MM.1S (cell line): ENCODE results near the gene SEC14L2.

Experiments
- DNase-seq: peaks from one replicate; pipeline ENCODE4 v3.0.0-alpha.2; 2015
- H2AFZ ChIP-seq: fragments of 300-600 bp; sonication (generic); 2 replicates; pipeline ENCODE4 v1.6.0; 2016; ENCODE audit warnings: antibody characterized with exemption, low read length
- H3F3A ChIP-seq: fragments of 300-600 bp; sonication (generic); 2 replicates; pipeline ENCODE4 v1.6.1; 2016; ENCODE audit warnings: mild to moderate bottlenecking, antibody characterized with exemption, low read length, moderate library complexity, mixed read lengths; ENCODE audit not compliant: insufficient read depth
- H3K27ac ChIP-seq: fragments of 300-600 bp; sonication (generic); 2 replicates; pipeline ENCODE4 v1.5.1; 2016; ENCODE audit warnings: mild to moderate bottlenecking, low read length
- H3K27me3 ChIP-seq: fragments of 300-600 bp; sonication (generic); replicated peaks from 2 replicates; pipeline ENCODE4 v1.6.0; 2016; ENCODE audit warnings: low read length; ENCODE audit not compliant: insufficient read depth
- H3K36me3 ChIP-seq: fragments of 300-600 bp; sonication (generic); replicated peaks from 2 replicates; pipeline ENCODE4 v1.6.1; 2016; ENCODE audit warnings: mild to moderate bottlenecking, low read length, mixed read lengths; ENCODE audit not compliant: insufficient read depth
- H3K4me1 ChIP-seq: fragments of 300-600 bp; sonication (generic); 2 replicates; pipeline ENCODE4 v1.6.1; 2016; ENCODE audit warnings: low read length, mixed read lengths
- H3K4me2 ChIP-seq: fragments of 300-600 bp; sonication (generic); 2 replicates; pipeline ENCODE4 v1.6.0; 2016; ENCODE audit warnings: low read depth, low read length
- H3K4me3 ChIP-seq: fragments of 300-600 bp; sonication (generic); 2 replicates; pipeline ENCODE4 v1.5.1; 2016; ENCODE audit warnings: low read length, mixed read lengths
- H3K79me2 ChIP-seq: fragments of 300-600 bp; sonication (generic); 2 replicates; pipeline ENCODE4 v1.6.1; 2016; ENCODE audit warnings: mixed run types, low read length, mixed read lengths
- H3K9ac ChIP-seq: fragments of 300-600 bp; sonication (generic); 2 replicates; pipeline ENCODE4 v1.6.1; 2016; ENCODE audit warnings: low read length, mixed read lengths
- H3K9me2 ChIP-seq: fragments of 300-600 bp; sonication (generic); replicated peaks from 2 replicates; pipeline ENCODE4 v1.6.1; 2016; ENCODE audit warnings: mild to moderate bottlenecking, low read length, mixed read lengths; ENCODE audit not compliant: insufficient read depth
- H3K9me3 ChIP-seq: fragments of 300-600 bp; sonication (generic); replicated peaks from 2 replicates; pipeline ENCODE4 v1.6.1; 2016; ENCODE audit warnings: mild to moderate bottlenecking, low read length, mixed read lengths; ENCODE audit not compliant: insufficient read depth
- H4K20me1 ChIP-seq: fragments of 300-600 bp; sonication (generic); 2 replicates; pipeline ENCODE4 v1.6.1; 2016; ENCODE audit warnings: mild to moderate bottlenecking, low read length, moderate library complexity, mixed read lengths; ENCODE audit not compliant: insufficient read depth
- CTCF ChIP-seq: fragments of 300-600 bp; sonication (generic); IDR thresholded peaks from 2 replicates; pipeline ENCODE4 v1.5.1; 2016; ENCODE audit warnings: antibody characterized with exemption, low read length, mixed read lengths
- EZH2 ChIP-seq: fragments of 300-600 bp; sonication (generic); optimal IDR thresholded peaks from 2 replicates; pipeline ENCODE3; 2017; ENCODE audit warnings: low read depth, mild to moderate bottlenecking, antibody characterized with exemption, low read length, mixed read lengths
- EZH2phosphoT487 ChIP-seq: fragments of 300-600 bp; sonication (generic); IDR thresholded peaks from 2 replicates; pipeline ENCODE4 v1.6.1; 2018; ENCODE audit warnings: antibody characterized with exemption, low read length

The SEC14L2 gene

GRCh38 chr22:30436196-30436595, 39.4 kb downstream of the SEC14L2 start:
- H3K36me3 ChIP-seq = no peaks in the 10 kb centered on the region
- no peak for DNase-seq
- no peaks in the 10 kb centered on the region for H3F3A ChIP-seq
- H3K4me3 ChIP-seq = no peak overlapping the region
- peaks cover 44% of the 10 kb centered on the region for H3K27me3 ChIP-seq
- no peak overlapping the region for H3K9ac ChIP-seq
- H2AFZ ChIP-seq = peak overlapping the region; percentile 36; the same call in 1 of the 2 replicates
- no peak overlapping the region for H3K4me2 ChIP-seq
- H3K27ac ChIP-seq = no peak overlapping the region
- no peaks in the 10 kb centered on the region for H3K9me3 ChIP-seq
- no peaks in the 10 kb centered on the region for H3K9me2 ChIP-seq
- H3K4me1 ChIP-seq = peaks cover 3% of the 10 kb centered on the region; the same call in 1 of the 2 replicates
- TF ChIP-seq EZH2 (no peak), EZH2phosphoT487 (no peak), CTCF (no peak)
- H3K79me2 ChIP-seq = no peaks in the 10 kb centered on the region
- no peaks in the 10 kb centered on the region for H4K20me1 ChIP-seq

GRCh38 chr22:30438559-30438958, 41.7 kb downstream of the SEC14L2 start:
- no peak overlapping the region for H2AFZ ChIP-seq
- H3K36me3 ChIP-seq = no peaks in the 10 kb centered on the region
- no peak for DNase-seq

GRCh38 chr22:30439226-30439625, 42.4 kb downstream of the SEC14L2 start:
- no peaks in the 10 kb centered on the region; the same call in 1 of the 2 replicates for H3F3A ChIP-seq
- no peaks in the 10 kb centered on the region for H3K9me3 ChIP-seq
- no peak overlapping the region for H3K27ac ChIP-seq
- H3K9me2 ChIP-seq = no peaks in the 10 kb centered on the region
- H4K20me1 ChIP-seq = no peaks in the 10 kb centered on the region
- H2AFZ ChIP-seq = no peak overlapping the region
- TF ChIP-seq CTCF (no peak), EZH2phosphoT487 (no peak), EZH2 (no peak)
- no peaks in the 10 kb centered on the region for H3K79me2 ChIP-seq
- H3K4me2 ChIP-seq = no peak overlapping the region
- no peaks in the 10 kb centered on the region for H3K36me3 ChIP-seq
- peaks cover 13% of the 10 kb centered on the region for H3K4me1 ChIP-seq
- H3K4me3 ChIP-seq = no peak overlapping the region
- peaks cover 65% of the 10 kb centered on the region for H3K27me3 ChIP-seq
- no peak overlapping the region for H3K9ac ChIP-seq
- DNase-seq = no peak

More at GRCh38 chr22:30438559-30438958, 41.7 kb downstream of the SEC14L2 start:
- Histone ChIP-seq H3K9me3 (no peaks in the 10 kb centered on the region), H3K9ac (no peak overlapping the region), H3K4me3 (no peak overlapping the region), H3K27me3 (peaks cover 60% of the 10 kb centered on the region), H3K4me2 (no peak overlapping the region), H4K20me1 (no peaks in the 10 kb centered on the region), H3K27ac (no peak overlapping the region), H3K79me2 (no peaks in the 10 kb centered on the region), H3F3A (no peaks in the 10 kb centered on the region), H3K9me2 (no peaks in the 10 kb centered on the region), H3K4me1 (peaks cover 13% of the 10 kb centered on the region)
- no peak for TF ChIP-seq CTCF
- no peak for TF ChIP-seq EZH2
- no peak for TF ChIP-seq EZH2phosphoT487
